Non-pigmented ciliary epithelial cell (primary cell): ENCODE data around the gene ACTN2.

Experiments
- DNase-seq: peaks from one replicate; pipeline ENCODE4 v3.0.0-alpha.2; 2010; ENCODE audit warnings: low read depth

ACTN2 gene

GRCh38 chr1:236691348-236691747 is 5.0 kb downstream of the ACTN2 start:
- no peak for DNase-seq

- DNase-seq = no peak
Observed at GRCh38 chr1:236692128-236692527, 5.8 kb downstream of the ACTN2 start.

- no peak for DNase-seq
Observed at GRCh38 chr1:236692742-236693141, 6.4 kb downstream of the ACTN2 start.

- DNase-seq = no peak
Observed at GRCh38 chr1:236699366-236699765, 13.1 kb downstream of the ACTN2 start.

DNA sequence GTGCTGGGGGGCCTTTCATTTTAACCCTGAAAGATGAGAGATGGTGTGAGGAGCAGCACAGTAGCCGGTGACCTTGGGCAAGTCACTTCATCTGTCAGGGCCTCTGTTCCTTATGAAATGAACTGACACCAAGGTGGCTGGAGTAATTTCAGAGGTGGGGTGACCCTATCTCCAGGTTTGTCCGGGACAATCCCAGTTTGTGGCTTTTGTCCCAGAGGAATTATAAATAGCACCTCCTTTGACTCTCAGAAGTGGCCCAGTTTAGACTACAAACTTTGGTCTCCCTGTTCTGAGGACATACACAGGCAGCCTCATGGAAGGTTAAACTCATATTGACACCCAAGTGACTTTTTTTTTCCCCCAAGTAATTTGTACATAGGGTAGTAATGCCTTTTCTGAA is 14.6 kb downstream of the ACTN2 start:
- no peak for DNase-seq

GRCh38 chr1:236701782-236702181 is 15.5 kb downstream of the ACTN2 start:
- DNase-seq = no peak

GRCh38 chr1:236702791-236703394 is 16.6 kb downstream of the ACTN2 start:
- no peak for DNase-seq

DNA sequence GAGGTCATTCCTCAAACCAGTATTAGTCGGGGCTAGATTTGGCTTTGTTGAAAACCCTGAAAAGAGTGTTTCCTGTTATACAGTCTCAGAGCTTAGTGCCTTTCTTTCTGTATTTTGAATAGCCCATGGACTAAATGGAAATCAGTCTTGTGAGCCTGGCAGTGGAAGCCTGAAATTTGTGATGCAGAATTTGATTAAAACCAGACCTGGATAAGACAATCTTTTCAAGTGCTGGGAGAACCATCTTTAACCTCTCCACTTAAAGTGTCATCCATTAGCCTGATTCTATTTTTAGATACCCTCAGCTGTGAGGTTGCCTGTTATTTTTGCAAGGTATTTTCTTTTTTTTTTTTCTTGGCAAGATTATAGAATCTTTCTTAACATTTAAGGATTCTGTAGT is 19.5 kb downstream of the ACTN2 start:
- no peak for DNase-seq

DNA sequence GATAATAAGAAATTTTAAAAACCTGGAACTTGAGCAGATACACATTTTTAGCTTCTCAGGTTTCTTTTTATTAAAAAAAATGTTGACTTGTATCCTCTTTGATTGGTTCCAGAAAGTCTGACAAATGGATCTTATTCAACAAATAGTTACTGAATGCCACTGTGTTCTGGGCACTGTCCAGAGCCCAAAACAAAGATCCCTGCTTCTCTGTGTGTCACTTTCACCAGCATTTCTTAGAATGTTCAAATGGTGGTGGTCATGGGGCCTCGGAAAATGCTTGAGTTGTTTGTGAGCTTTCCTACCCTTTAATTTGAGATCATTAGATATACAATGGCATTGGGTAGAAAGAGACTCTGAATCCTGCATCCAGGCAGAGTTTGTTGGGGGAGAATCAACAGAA is 19.9 kb downstream of the ACTN2 start:
- no peak for DNase-seq

GRCh38 chr1:236710328-236710892 is 24.1 kb downstream of the ACTN2 start:
- no peak for DNase-seq

DNA sequence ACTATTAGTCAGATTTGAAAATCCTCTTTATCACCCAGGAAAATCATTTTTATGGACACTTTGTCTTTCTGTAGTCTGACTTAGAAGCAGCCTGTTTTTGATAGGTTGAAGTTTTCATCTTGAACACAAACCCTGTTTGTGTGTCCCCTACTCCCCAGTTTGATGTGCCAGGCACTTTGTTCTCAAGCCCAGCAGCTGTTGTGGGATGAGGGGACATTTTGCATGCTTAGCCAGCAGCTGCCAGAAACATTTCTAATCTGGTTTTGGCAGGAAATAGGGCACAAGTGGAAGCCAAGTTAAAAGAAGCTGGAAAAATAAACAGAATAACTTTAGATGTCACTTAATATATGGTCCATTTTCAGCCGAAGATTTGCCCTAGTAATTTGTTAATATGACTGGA is 29.9 kb downstream of the ACTN2 start:
- no peak for DNase-seq

DNA sequence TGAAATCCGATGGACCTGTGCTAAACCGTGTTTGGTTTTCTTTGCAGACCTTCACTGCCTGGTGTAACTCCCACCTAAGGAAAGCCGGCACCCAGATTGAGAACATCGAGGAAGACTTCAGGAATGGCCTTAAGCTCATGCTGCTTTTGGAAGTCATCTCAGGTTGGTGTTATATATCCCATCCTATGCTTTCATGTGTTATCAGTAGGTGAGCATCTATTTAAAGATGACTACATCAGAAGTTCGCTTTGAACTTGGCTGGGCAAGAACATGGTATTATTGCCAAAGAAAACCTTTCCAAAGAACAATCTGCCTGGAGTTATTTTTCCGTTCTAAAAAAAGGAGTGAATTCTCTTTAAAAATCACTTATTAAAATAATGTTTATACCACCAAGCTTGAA is 31.5 kb downstream of the ACTN2 start:
- DNase-seq = no peak

DNA sequence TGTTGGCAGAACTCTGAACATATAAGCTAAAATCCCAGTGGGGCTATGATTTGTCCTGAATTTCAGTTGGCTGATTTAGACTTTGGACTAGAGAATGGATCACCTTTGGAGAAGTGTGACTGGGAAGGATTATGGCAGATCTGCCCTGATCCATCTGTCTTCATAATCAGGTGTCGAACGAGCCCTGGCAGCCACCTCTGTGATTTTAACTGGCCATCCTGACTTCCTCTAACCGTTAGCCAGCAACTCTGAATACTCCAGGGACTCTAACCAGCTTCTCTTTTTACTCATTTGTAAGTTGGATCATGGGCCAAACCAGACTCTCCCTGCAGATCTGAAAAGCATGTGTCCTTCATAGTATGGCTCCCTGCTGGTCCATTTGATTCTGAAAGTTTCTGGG is 32.0 kb downstream of the ACTN2 start:
- no peak for DNase-seq

DNA sequence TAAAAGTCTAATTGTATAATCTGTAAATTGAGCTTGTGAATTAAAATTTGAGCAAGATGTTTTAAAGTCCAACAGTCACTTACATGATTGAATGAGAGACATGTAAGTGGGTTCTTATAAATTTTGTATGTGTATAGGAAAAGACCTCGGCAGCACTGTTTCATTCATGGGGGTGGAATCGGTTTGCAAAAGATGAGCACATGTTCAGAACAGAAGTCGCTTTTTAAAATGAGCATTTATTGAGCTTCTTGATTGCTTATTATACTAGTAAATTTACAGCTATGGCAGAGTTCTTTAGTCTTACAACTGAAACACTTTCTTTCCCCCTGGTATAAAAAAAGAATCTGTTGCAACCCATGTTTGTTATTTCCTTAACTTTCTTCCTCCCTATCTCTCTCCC is 33.9 kb downstream of the ACTN2 start:
- no peak for DNase-seq

DNA sequence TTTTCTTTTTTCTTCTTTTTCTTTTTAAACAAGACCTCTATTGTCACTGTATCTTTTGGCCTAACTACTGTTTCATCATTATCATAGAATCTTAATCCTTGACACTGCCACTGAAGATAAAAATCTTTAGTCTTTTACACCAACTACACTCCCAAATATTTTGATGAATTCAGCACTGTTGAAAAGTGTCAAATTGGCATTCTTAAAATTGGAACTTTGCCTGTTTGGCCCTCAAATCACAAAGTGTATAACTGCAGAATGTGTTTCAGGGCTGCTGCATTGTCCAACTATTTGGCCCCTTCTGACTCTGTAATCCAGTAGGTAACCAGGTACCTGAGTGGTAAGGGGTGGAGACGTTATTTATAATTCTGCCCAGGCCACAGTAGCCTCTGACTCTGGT is 34.3 kb downstream of the ACTN2 start:
- DNase-seq = no peak

DNA sequence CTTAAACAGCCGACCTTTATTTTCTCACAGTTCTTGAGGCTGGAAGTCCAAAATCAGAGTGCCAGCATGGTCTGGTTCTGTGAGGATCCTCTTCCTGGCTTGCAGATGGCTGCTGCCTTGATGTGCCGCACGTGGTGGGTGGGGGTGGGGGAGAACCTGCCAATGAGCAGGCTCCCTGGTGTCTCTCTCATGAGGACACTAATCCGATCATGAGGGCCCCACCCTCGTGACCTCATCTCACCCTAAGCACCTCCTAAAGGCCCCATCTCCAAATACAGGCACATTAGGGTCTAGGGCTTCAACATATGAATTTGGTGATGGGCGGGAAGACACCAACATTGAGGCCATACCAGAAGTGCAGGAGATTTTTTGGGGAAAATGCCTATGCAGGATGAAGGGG is 37.8 kb downstream of the ACTN2 start:
- DNase-seq = no peak

DNA sequence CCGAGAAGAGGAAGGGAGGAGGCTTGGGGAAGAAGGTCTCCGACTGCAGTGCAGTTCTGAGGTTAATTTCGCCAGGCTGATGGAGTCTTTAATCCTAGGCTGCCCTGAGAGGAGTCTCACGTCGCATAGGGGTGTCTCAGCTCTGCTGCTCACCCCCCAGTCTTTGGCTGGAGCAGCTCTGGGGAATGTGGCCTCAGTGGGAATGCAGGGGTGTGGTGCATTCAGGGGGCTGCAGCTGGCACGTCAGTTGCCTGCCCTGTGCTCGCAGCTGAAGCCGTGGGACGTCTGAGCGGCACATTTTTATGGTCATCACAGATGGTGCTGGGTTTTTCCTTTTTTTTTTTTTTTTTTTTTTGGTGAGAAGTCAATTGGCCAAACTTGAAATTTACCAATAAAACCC is 38.2 kb downstream of the ACTN2 start:
- DNase-seq = no peak

- DNase-seq = no peak
Observed at GRCh38 chr1:236725668-236726067, 39.4 kb downstream of the ACTN2 start.

DNA sequence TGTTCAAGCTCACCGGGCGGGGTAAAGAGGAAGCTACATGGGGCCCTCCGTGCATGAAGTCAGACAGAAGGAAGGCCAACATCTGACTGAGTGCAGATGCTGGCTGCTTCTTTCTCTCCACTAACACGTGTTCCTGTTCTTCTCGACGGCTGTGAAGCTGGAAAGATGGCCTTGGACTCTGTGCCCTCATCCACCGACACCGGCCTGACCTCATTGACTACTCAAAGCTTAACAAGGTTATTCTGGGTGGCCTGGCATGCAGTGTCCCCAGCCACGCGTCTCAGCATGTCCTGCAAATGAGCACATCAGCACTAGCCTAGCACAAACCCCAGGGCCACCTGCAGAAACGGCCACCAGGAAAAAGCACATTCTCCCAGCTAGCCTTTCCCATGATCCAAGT is 41.2 kb downstream of the ACTN2 start:
- DNase-seq = no peak

DNA sequence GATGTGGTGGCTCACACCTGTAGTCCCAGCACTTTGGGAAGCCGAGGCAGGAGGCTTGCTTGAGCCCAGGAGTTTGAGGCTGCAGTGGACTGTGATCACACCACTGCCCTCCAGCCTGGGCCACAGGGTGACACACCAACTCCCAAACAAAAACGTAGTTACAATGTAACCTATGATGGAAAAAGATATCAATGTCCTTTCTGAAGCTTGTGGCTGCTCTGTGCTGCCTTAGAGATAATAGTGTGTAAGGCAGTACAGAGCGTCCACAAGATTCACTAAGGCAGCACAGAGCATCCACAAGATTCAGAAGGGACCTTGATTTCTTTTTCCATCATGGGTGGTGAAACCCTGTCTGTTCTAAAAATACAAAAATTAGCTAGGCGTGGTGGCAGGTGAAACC is 42.5 kb downstream of the ACTN2 start:
- DNase-seq = no peak

DNA sequence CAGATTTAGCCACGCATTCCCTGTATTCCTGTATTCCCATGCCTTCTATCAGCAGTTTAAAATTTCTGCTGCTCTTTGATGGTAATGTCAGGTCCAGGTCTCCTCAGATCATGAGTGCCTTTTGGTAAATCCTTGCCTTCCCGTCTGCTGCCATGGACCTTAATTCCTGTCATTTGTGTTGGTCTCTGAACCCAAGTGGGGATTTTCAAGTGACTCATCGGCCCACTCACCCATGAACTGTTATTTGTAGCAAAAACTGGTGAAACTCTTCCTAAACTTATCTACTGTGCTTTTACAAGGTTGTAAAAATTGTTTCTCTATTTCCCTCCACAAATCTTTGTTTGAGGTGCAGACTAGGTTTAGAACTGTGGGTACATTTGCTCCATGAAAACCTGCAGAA is 47.4 kb downstream of the ACTN2 start:
- no peak for DNase-seq

DNA sequence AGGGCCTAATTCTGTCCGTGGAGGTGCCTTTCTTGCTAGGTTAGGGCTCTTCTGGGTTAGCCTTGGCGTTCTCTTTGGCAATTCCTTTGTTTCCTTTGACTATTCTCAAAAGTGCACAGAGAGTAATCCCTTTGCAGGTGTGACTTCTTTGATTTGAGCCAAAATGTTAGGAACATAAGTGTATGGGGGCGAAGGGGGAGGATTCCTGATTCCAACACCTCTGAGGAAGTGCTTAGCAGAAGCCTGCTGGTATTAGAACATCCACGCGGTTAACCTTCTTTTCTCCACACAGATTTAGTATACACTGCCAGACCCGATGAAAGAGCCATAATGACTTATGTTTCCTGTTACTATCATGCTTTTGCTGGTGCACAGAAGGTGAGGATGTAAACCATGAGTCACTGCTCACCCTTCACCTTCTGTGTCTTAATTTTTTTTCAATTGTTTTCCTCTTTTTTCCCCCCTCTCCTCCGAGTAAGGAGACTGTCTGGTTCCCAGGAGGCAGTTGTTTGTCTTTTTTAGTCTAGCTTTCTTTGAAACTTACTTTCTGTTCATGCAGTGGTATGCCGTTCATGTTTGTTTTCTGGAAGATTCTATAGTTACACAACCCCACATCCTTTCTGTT is 48.0 kb downstream of the ACTN2 start:
- DNase-seq = no peak

DNA sequence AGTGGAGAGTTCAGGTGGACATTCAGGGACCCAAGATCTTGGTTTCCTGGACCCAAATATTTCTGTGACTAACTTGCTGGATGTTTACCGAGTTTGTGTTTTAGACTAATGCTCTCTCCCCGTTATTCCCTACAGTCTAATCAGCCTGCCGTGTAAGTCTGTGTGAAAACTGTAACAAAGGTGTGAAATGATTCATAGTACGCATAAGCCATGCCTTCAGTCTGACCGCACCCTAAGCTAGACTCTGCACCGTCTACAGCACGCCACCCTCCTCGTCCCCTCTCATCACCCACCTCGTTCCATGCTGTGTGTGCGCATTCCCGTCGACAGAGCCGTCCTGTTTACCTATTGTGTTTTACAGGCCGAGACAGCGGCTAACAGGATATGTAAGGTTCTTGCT is 50.5 kb downstream of the ACTN2 start:
- no peak for DNase-seq

DNA sequence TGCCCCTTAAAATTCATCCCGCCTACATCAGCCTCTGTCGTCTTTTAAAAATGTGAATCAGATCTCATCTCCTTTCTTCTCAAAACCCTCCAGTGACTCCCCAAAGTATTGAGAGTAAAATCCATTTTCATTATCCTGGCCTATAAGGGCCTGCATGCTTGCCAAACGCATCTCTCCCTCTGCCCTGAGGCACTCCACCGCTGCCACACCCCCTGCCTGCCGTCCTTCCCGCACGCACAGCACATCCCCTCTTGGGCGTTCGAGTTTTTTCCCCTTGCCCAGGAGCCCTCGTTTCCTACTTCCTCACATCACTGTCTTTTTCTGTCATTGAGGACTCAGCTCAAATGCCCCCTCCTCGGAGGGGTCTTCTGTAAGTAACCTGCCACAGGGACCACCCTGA is 55.5 kb downstream of the ACTN2 start:
- DNase-seq = no peak
